BE2C (cell line): Measurements from ENCODE around the gene NFIL3.
"Not testable (repeated sequence)": the region's sequence is repeated elsewhere in the genome, so short reads cannot be mapped to it uniquely, and the experiment has no call there.

Experiments
- DNase-seq: peaks from one replicate; pipeline ENCODE4 v3.0.0-alpha.2; 2020
- H3K27me3 ChIP-seq: fragments of 250-450 bp; sonication (Bioruptor Pico); 2 replicates; pipeline ENCODE4 v1.5.1; 2020; ENCODE audit warnings: mild to moderate bottlenecking
- H3K36me3 ChIP-seq: fragments of 250-450 bp; sonication (Bioruptor Pico); 2 replicates; pipeline ENCODE4 v1.5.1; 2020; ENCODE audit warnings: mild to moderate bottlenecking
- H3K4me1 ChIP-seq: fragments of 250-450 bp; sonication (Bioruptor Pico); 2 replicates; pipeline ENCODE4 v1.5.1; 2020
- H3K4me3 ChIP-seq: 2 replicates; pipeline ENCODE4 v1.5.1; 2011; ENCODE audit warnings: low read depth, low read length
- H3K9me3 ChIP-seq: fragments of 250-450 bp; sonication (Bioruptor Pico); 2 replicates; pipeline ENCODE4 v1.5.1; 2020
- CTCF ChIP-seq: IDR thresholded peaks from 2 replicates; pipeline ENCODE4 v1.5.1; 2012; ENCODE audit warnings: mild to moderate bottlenecking, low read depth, low read length

The NFIL3 gene

DNA sequence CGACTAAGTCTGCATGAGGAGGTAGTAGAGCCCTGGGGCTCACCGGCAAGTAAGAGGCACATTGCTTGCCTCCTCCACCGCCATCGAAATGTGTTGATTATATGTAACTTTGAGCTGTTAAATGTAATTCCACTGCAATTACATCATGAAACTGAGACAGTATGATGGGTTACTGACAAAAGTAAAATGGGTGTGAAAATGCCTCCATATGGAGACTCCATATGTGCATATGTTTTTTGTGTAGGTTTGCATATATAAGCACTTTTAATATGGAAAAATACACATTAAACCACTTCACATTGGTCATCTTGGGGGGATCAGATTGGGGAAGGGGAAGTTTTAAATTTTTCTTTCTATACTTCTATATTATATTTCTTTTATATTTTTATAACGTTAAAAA, 29.8 kb downstream of the NFIL3 start:
- H3K9me3 ChIP-seq: no peaks in the 10 kb centered on the region
- DNase-seq: no peak
- no peak for TF ChIP-seq CTCF
- H3K4me1 ChIP-seq: no peaks in the 10 kb centered on the region
- no peaks in the 10 kb centered on the region for H3K36me3 ChIP-seq
- no peak overlapping the region for H3K4me3 ChIP-seq
- no peaks in the 10 kb centered on the region for H3K27me3 ChIP-seq

- no peaks in the 10 kb centered on the region for H3K27me3 ChIP-seq
- DNase-seq: no peak
- H3K9me3 ChIP-seq: no peaks in the 10 kb centered on the region
- H3K4me1 ChIP-seq: no peaks in the 10 kb centered on the region
- H3K4me3 ChIP-seq: no peak overlapping the region
- TF ChIP-seq CTCF: no peak
- H3K36me3 ChIP-seq: no peaks in the 10 kb centered on the region
Observed at GRCh38 chr9:91392435-91392834, 31.2 kb downstream of the NFIL3 start.

GRCh38 chr9:91391818-91392217, 31.8 kb downstream of the NFIL3 start:
- Histone ChIP-seq H3K9me3 (no peaks in the 10 kb centered on the region), H3K36me3 (no peaks in the 10 kb centered on the region), H3K27me3 (no peaks in the 10 kb centered on the region), H3K4me3 (no peak overlapping the region), H3K4me1 (no peaks in the 10 kb centered on the region)
- no peak for TF ChIP-seq CTCF
- DNase-seq: no peak

GRCh38 chr9:91391412-91391811, 32.2 kb downstream of the NFIL3 start:
- no peak overlapping the region for H3K4me3 ChIP-seq
- TF ChIP-seq CTCF: no peak
- no peaks in the 10 kb centered on the region for H3K36me3 ChIP-seq
- no peaks in the 10 kb centered on the region for H3K9me3 ChIP-seq
- no peaks in the 10 kb centered on the region for H3K27me3 ChIP-seq
- H3K4me1 ChIP-seq: no peaks in the 10 kb centered on the region
- DNase-seq: no peak

DNA sequence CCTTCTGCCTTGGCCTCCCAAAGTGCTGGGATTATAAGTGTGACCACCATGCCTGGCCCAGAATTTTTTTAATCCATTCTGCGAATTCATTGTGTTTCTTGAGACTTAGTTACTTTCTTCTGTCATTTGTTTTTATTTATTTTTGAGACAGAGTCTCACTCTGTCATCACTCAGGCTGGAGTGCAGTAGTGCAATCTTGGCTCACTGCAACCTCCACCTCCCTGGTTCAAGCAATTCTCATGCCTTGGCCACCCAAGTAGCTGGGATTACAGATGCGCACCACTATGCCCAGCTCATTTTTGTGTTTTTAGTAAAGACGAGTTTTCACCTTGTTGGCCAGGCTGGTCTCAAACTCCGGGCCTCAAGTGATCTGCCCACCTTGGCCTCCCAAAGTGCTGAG, 33.9 kb downstream of the NFIL3 start:
- not testable (repeated sequence) for DNase-seq

DNA sequence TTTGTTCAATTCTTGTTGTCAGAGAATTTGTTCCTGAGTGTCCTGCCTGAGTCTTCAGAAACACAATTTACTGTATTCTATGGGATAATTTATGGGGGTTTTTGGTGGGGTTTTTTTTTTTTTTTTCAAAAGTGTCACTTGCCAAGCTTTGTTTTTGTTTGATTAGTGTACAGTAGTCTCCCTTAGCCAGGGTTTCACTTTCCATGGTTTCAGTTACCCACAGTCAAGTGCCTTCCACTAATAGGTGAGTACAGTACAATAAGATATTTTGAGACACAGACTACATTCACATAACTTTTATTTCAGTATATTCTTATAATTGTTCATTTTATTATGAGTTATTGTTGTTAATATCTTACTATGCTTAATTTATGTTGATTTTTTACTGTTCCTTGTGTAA, 36.9 kb downstream of the NFIL3 start:
- no peaks in the 10 kb centered on the region for H3K9me3 ChIP-seq

More for the DNA sequence above, 33.9 kb downstream of the NFIL3 start:
- not testable (repeated sequence) for H3K27me3 ChIP-seq, H3K36me3 ChIP-seq, H3K4me1 ChIP-seq, H3K9me3 ChIP-seq, H3K4me3 ChIP-seq

More for the DNA sequence above, 36.9 kb downstream of the NFIL3 start:
- no peak for DNase-seq
- no peaks in the 10 kb centered on the region for H3K4me1 ChIP-seq
- H3K27me3 ChIP-seq: no peaks in the 10 kb centered on the region; the same call in 1 of the 2 replicates
- H3K36me3 ChIP-seq: no peaks in the 10 kb centered on the region
- H3K4me3 ChIP-seq: no peak overlapping the region
- TF ChIP-seq CTCF: no peak
